PFSK-1 (cell line): ENCODE results near the gene MPV17L. TPM values are rescaled to one million over a fixed set of nuclear protein-coding genes. Genes with fewer than 3 reads are reported as not detected.
"Not testable (repeated sequence)": the region's sequence is repeated elsewhere in the genome, so short reads cannot be mapped to it uniquely, and the experiment has no call there.

ENCODE experiments used
- FOXP2 ChIP-seq: optimal IDR thresholded peaks from 2 replicates; pipeline ENCODE3; 2011; ENCODE audit warnings: borderline replicate concordance, control low read depth, inconsistent platforms; ENCODE audit not compliant: insufficient read depth; ENCODE audit errors: extremely low read length, extremely low read depth
- POLR2AphosphoS5 ChIP-seq: IDR thresholded peaks from 2 replicates; pipeline ENCODE4 v1.6.1; 2012; ENCODE audit warnings: low read depth, mild to moderate bottlenecking, control low read depth, low read length, moderate library complexity
- SIN3A ChIP-seq: IDR thresholded peaks from 2 replicates; pipeline ENCODE4 v1.6.1; 2012; ENCODE audit warnings: mild to moderate bottlenecking, low read length, moderate library complexity, borderline replicate concordance; ENCODE audit not compliant: insufficient read depth
- TAF1 ChIP-seq: IDR thresholded peaks from 2 replicates; pipeline ENCODE4 v1.6.1; 2012; ENCODE audit warnings: low read length, control low read depth, borderline replicate concordance; ENCODE audit not compliant: insufficient read depth
- polyA plus RNA-seq: library from polyadenylated mRNA; unstranded; fragments of >200 nt; gene quantifications from one replicate; pipeline ENCODE4 v1.2.1, GENCODE V29; 2012; ENCODE audit warnings: low read depth, missing spikeins; ENCODE audit not compliant: insufficient read length
- TF ChIP-seq, protein P1 (sequence below), 2 experiments: IDR thresholded peaks; 2 replicates each; pipeline versions ENCODE4 v1.6.1 to v1.8.0; 2011 to 2012; ENCODE audit warnings: low read depth in 2 of 2, low read length in 2 of 2, control low read depth in 1 of 2, inconsistent platforms in 1 of 2, mild to moderate bottlenecking in 1 of 2, moderate library complexity in 1 of 2; ENCODE audit not compliant: insufficient read depth in 1 of 2

Gene MPV17L
- polyA plus RNA-seq: 2.1 TPM

DNA sequence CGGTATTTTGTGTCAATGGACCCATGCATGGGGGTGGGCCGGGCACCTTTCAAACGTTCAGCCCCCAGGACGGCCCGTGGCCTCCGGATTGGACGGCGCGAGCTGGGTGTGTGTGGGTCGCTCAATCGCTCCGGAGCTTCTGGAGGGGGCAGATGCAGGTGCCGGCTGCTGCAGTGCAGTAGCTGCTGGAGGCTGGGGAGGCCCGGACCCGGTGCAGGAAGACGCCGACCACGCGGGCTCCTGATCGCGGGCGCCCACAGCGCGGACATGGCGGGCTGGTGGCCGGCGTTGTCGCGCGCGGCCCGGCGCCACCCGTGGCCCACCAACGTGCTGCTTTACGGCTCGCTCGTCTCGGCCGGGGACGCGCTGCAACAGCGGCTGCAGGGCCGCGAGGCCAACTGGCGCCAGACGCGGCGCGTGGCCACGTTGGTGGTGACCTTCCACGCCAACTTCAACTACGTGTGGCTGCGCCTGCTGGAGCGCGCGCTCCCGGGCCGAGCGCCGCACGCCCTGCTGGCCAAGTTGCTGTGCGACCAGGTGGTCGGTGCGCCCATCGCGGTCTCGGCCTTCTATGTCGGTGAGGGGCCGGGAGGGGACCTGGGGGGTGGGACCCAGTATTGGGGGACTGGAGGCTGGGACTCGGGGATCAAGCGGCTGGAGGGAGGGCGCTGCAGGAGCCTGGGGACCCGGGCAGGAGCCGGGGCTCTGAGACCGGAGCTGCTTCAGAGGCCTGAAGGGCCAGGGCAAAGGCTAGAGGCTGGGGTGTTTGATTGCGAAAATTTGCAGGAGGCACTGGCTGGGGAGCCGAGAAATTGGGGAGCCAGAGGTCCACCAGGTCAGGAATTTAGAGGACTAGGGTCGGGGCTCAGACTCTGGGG lies at the start of gene MPV17L:
Gene MPV17L (plus strand): TSS at position 124 of the 878 bp plus-strand sequence. CDS start 144 bp downstream, at position 268.
- not testable (repeated sequence) for TF ChIP-seq TAF1, POLR2AphosphoS5, SIN3A

DNA sequence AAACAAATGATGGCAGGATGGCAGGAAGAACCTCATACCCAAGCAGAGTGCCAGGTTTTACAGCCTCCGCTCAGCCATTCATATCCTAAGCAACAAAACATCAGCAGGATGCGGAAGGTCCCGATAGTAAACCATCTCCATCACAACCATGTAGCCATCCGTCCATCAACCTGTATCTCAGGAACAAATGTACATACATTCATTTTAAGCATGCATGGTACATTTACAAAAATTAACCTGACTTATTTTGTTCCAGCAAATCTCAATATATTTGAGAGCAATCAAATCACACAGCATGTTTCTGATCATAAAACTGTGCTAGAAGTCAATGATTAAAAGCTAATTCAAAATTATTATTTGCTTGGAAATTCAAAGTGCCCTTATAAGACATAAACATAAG lies 17.4 kb upstream of the MPV17L start, which contains the start of gene NPIPA5:
Gene NPIPA5 (minus strand): TSS at position 101 of the 400 bp plus-strand sequence. CDS start 0 bp downstream, at position 101.
- TF ChIP-seq TAF1, POLR2AphosphoS5, SIN3A: not testable (repeated sequence)

DNA sequence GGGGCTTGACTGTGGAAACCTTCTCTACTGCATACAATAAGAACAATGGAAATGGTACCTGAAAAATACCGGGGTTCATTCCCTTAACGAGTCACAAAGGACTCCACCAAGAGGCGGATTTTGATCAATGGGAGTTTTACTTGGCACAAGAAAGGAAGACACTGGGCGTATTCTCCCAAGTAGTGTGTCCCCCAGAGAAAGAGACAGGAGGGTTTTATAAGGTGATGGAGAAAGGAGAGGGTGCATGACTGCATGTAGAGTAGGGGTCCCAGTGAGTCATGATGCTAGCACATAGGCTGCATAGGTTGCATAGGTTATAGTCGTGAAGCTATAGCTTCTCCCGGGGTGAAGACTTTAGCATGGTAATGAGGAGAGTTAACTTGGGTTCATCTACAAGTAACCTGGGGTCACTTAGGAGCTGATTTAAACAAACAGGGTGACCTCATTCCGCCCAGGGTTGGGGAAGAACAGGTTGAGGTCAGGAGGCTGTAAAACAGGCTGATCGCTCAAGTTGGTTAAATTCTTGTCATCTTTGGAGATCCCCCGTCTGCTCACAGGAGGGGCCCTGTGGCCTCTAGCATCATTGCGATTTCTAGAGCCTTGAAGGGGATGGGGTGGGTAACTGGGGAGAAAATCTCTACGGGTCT lies 1.5 kb downstream of the MPV17L start:
- TF ChIP-seq FOXP2: no peak
- TF ChIP-seq, protein P1, sequence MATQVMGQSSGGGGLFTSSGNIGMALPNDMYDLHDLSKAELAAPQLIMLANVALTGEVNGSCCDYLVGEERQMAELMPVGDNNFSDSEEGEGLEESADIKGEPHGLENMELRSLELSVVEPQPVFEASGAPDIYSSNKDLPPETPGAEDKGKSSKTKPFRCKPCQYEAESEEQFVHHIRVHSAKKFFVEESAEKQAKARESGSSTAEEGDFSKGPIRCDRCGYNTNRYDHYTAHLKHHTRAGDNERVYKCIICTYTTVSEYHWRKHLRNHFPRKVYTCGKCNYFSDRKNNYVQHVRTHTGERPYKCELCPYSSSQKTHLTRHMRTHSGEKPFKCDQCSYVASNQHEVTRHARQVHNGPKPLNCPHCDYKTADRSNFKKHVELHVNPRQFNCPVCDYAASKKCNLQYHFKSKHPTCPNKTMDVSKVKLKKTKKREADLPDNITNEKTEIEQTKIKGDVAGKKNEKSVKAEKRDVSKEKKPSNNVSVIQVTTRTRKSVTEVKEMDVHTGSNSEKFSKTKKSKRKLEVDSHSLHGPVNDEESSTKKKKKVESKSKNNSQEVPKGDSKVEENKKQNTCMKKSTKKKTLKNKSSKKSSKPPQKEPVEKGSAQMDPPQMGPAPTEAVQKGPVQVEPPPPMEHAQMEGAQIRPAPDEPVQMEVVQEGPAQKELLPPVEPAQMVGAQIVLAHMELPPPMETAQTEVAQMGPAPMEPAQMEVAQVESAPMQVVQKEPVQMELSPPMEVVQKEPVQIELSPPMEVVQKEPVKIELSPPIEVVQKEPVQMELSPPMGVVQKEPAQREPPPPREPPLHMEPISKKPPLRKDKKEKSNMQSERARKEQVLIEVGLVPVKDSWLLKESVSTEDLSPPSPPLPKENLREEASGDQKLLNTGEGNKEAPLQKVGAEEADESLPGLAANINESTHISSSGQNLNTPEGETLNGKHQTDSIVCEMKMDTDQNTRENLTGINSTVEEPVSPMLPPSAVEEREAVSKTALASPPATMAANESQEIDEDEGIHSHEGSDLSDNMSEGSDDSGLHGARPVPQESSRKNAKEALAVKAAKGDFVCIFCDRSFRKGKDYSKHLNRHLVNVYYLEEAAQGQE (IDR thresholded peaks at IDR 0.05; ENCODE audit: insufficient read depth in 1 of 2, low read depth in 2 of 2, low read length in 2 of 2): no peak
- TF ChIP-seq TAF1: no peak
- TF ChIP-seq POLR2AphosphoS5: no peak
- TF ChIP-seq SIN3A: no peak

DNA sequence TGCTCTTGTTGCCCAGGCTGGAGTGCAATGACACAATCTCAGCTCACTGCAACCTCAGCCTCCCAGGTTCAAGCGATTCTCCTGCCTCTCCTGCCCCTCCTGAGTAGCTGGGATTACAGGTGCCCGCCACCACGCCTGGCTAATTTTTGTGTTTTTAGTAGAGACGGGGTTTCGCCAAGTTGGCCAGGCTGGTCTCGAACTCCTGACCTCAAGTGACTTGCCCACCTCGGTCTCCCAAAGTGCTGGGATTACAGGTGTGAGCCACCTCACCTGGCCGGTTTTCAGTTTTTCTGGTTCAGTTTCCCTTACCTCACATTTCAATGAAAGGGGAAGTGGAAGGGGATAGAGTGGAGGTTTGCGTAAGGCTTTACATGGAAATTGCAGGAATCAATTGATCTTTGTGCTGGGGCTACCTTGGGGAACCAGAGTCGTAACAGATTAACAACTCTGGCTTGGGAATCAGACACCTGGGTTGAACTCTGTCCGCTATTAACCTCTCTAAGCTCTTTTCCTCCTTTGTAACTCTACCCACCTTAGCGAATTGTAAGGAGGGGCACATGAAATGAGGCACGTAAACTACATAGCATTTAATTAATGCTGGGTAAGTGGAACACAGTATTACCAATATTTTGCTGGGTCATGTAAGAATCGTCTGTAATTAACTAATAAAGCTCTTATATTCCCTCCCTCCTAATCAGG lies 3.2 kb downstream of the MPV17L start:
- TF ChIP-seq FOXP2: no peak
- TF ChIP-seq, protein P1 (IDR thresholded peaks at IDR 0.05; ENCODE audit: insufficient read depth in 1 of 2, low read depth in 2 of 2, low read length in 2 of 2): no peak
- TF ChIP-seq TAF1: no peak
- TF ChIP-seq POLR2AphosphoS5: no peak
- TF ChIP-seq SIN3A: no peak

DNA sequence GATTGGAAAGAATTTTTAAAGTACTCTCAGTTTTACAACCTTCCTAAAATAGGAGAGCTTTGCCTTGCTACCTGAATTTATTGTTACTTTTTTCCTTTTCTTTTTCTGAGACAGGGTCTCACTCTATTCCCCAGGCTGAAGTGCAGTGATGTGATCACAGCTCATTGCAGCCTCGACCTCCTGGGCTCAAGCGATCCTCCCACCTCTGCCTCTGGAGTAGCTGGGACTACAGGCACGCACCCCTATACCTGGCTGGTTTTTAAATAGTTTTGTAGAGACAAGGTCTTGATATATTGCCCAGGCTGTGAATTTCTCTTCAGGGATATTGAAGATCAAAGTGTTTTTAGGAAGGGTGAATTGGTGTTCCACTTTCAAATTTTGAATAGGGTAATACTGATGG lies 3.8 kb downstream of the MPV17L start:
- TF ChIP-seq, protein P1 (IDR thresholded peaks at IDR 0.05; ENCODE audit: insufficient read depth in 1 of 2, low read depth in 2 of 2, low read length in 2 of 2): no peak
- TF ChIP-seq SIN3A (no peak), POLR2AphosphoS5 (no peak), TAF1 (no peak), FOXP2 (no peak)

DNA sequence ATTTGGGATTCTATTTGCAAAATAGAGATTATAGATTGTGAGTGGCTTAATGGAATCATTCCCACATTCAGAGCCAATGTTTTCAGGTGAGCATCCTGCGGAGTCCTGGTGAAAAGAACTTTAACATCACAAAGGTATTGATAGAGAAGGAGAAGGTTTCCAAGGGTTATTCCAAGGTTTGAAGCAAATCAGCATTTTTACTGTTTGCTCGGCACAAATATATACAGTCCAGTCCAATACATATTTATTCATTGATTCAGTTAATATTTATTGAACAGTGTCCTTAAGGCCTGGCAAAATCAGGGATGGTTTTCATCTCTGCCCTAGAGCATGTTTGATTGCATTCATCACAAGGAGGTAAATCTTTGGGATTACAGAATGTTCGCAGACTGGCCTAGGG lies 6.4 kb downstream of the MPV17L start:
- no peak for TF ChIP-seq SIN3A
- TF ChIP-seq, protein P1 (IDR thresholded peaks at IDR 0.05; ENCODE audit: insufficient read depth in 1 of 2, low read depth in 2 of 2, low read length in 2 of 2): no peak
- no peak for TF ChIP-seq POLR2AphosphoS5
- TF ChIP-seq TAF1: no peak
- no peak for TF ChIP-seq FOXP2
